ENCODE results near the gene ERBB2. TPM values are rescaled to one million over a fixed set of nuclear protein-coding genes. Genes with fewer than 3 reads are reported as not detected.
A peak's percentile ranks its signal among the peaks of the same experiment; 100 is the strongest.

Gene ERBB2
- total and polyA plus RNA-seq, 2 of the 13 experiments (the other 11 are each of a cell fraction or from before 2014, with no cell fraction given) = 57.7 to 64.1 TPM

- TF ChIP-seq ZNF44 (CRISPR knock-in tag; IDR thresholded peaks at IDR 0.05) = 0 out of 2 replicates have a peak, but pooled peaks have one; percentile 22
- peak in 1 of 2 experiments; percentile 30; a peak in 1 of 4 replicates for TF ChIP-seq POLR2A (IDR thresholded peaks at IDR 0.05; ENCODE audit: insufficient read depth in 1 of 2, low read depth in 2 of 2, low read length in 2 of 2)
- TF ChIP-seq ZNF570 (CRISPR knock-in tag; IDR thresholded peaks at IDR 0.05; ENCODE audit: borderline replicate concordance) = no peak
- TF ChIP-seq TBX2 (CRISPR knock-in tag; IDR thresholded peaks at IDR 0.05; ENCODE audit: borderline replicate concordance) = 0 out of 2 replicates have a peak, but pooled peaks have one; percentile 21
- TF ChIP-seq RERE (CRISPR knock-in tag; IDR thresholded peaks at IDR 0.05; ENCODE audit: low read depth) = no peak
- TF ChIP-seq MAZ (IDR thresholded peaks at IDR 0.05; ENCODE audit: borderline replicate concordance, low read depth, low read length) = no peak
- 0 out of 2 replicates have a peak, but pooled peaks have one; percentile 34 for TF ChIP-seq MAZ (CRISPR knock-in tag; IDR thresholded peaks at IDR 0.05; ENCODE audit: low read depth)
- TF ChIP-seq SSRP1 (CRISPR knock-in tag; IDR thresholded peaks at IDR 0.05) = peak; percentile 90; the same call in 1 of the 2 replicates
- peak; percentile 68; the same call in 1 of the 2 replicates for TF ChIP-seq ZNF547 (CRISPR knock-in tag; IDR thresholded peaks at IDR 0.05)
- peak; percentile 51 for TF ChIP-seq SP5 (CRISPR knock-in tag; IDR thresholded peaks at IDR 0.05; ENCODE audit: borderline replicate concordance, low read depth)
- peak; percentile 47; the same call in 1 of the 2 replicates for TF ChIP-seq ARID4A (CRISPR knock-in tag; IDR thresholded peaks at IDR 0.05; ENCODE audit: borderline replicate concordance)
- peak; percentile 67; the same call in 1 of the 2 replicates for TF ChIP-seq ZNF598 (CRISPR knock-in tag; IDR thresholded peaks at IDR 0.05; ENCODE audit: borderline replicate concordance)
- TF ChIP-seq ZNF160 (CRISPR knock-in tag; IDR thresholded peaks at IDR 0.05) = 0 out of 2 replicates have a peak, but pooled peaks have one; percentile 22
- TF ChIP-seq SMAD1 (CRISPR knock-in tag; IDR thresholded peaks at IDR 0.05; ENCODE audit: borderline replicate concordance, low read depth) = no peak
- no peak for TF ChIP-seq SP1 (IDR thresholded peaks at IDR 0.05)
- TF ChIP-seq SP1 (CRISPR knock-in tag; IDR thresholded peaks at IDR 0.05) = peak; percentile 46; the same call in 1 of the 2 replicates
- TF ChIP-seq CERS6 (CRISPR knock-in tag; IDR thresholded peaks at IDR 0.05) = no peak
- TF ChIP-seq CAMTA2 (CRISPR knock-in tag; IDR thresholded peaks at IDR 0.05; ENCODE audit: borderline replicate concordance) = peak; percentile 30; the same call in 1 of the 2 replicates
Measured at GRCh38 chr17:39663688-39664580, 35.9 kb upstream of the ERBB2 start (continued).
